ENCODE results near the gene FTO. TPM values are rescaled to one million over a fixed set of nuclear protein-coding genes. Genes with fewer than 3 reads are reported as not detected.

FTO gene
- polyA plus RNA-seq, 3 donors: 16.8 to 51.0 (median 37.7) TPM

DNA sequence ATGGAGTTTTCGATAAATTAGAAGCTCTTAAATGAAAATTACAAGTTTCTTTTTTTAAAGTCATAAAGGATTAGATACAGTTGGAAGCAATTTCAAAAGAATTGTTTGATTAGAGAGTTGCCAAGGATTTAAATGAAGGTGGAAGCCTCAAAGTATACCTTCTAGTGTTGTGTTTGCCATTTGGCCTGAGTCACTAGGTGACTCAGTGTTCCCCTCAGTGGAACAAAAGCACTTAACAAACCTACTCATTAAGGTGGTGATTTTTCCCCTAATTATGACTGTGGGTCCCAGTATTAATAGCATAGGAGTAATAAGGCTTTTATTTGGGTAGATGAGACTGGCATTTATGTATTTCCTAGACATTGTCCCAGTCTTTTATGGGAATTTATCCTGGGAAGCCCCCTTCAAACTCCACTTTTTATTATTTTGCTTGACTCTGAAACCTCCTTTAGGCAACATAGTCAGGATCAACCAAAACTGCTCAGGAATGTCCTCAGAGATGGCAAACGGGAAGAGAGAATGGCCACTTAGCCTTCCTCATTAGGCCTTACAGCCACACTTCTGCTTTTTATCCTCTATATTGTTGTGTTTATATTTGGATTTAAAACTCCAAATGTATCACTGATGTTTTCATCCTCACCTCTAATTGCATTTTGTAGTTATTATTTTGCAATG is 161.0 kb downstream of the FTO start:
- Histone ChIP-seq H3K27me3 (ENCODE audit: control insufficient read depth in 2 of 2, insufficient read depth in 2 of 2, low read length in 2 of 2) (no peaks in the 10 kb centered on the region), H3K9ac (ENCODE audit: insufficient read depth, low read length, poor library complexity, severe bottlenecking) (no peak overlapping the region), H3K79me2 (ENCODE audit: insufficient read depth, low read length) (no peaks in the 10 kb centered on the region), H4K20me1 (ENCODE audit: insufficient read depth, low read length) (no peaks in the 10 kb centered on the region), H3K4me1 (ENCODE audit: control insufficient read depth in 1 of 2, insufficient read depth in 2 of 2, low read length in 2 of 2) (peaks cover 21 to 36% of the 10 kb centered on the region in 2 donors), H3K4me2 (replicated peaks; ENCODE audit: extremely low read depth, low read length, poor library complexity, severe bottlenecking) (peak overlapping the region; percentile 60), H3K4me3 (replicated peaks in 1 of 3; ENCODE audit: low read depth in 2 of 3, low read length in 3 of 3) (peak overlapping the region in 2 of 3 experiments; percentile 13 to 55), H2AFZ (ENCODE audit: insufficient read depth, low read depth, low read length, poor library complexity, severe bottlenecking) (no peak overlapping the region), H3K27ac (ENCODE audit: low read depth in 1 of 2, low read length in 2 of 2) (peak overlapping the region in 1 of 2 donors; percentile 79), H3K36me3 (replicated peaks in 1 of 2; ENCODE audit: control insufficient read depth in 1 of 2, insufficient read depth in 2 of 2, low read length in 2 of 2) (no peaks in the 10 kb centered on the region), H3K9me3 (replicated peaks in 1 of 2; ENCODE audit: control insufficient read depth in 1 of 2, insufficient read depth in 1 of 2, low read length in 2 of 2) (no peaks in the 10 kb centered on the region)
- H3K36me3 Mint-ChIP-seq: peaks cover 20 to 23% of the 10 kb centered on the region in 2 donors
- WGBS (ENCODE audit: insufficient coverage): no CpG with 5 or more reads among the region's 2 CpGs
- peaks cover 34% of the 10 kb centered on the region for H3K4me1 Mint-ChIP-seq
- TF ChIP-seq, protein P1, sequence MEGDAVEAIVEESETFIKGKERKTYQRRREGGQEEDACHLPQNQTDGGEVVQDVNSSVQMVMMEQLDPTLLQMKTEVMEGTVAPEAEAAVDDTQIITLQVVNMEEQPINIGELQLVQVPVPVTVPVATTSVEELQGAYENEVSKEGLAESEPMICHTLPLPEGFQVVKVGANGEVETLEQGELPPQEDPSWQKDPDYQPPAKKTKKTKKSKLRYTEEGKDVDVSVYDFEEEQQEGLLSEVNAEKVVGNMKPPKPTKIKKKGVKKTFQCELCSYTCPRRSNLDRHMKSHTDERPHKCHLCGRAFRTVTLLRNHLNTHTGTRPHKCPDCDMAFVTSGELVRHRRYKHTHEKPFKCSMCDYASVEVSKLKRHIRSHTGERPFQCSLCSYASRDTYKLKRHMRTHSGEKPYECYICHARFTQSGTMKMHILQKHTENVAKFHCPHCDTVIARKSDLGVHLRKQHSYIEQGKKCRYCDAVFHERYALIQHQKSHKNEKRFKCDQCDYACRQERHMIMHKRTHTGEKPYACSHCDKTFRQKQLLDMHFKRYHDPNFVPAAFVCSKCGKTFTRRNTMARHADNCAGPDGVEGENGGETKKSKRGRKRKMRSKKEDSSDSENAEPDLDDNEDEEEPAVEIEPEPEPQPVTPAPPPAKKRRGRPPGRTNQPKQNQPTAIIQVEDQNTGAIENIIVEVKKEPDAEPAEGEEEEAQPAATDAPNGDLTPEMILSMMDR (IDR thresholded peaks at IDR 0.05): no peak
- H3K9me3 Mint-ChIP-seq: peaks cover 0 to 8% (median 3%) of the 10 kb centered on the region in 7 donors
- no peaks in the 10 kb centered on the region for H3K27me3 Mint-ChIP-seq (ENCODE audit: low read depth in 3 of 3)
- intact Hi-C loops (cut with micrococcal nuclease): no loop called here
- H3K4me3 Mint-ChIP-seq: peak overlapping the region in 1 of 2 donors; percentile 82
- H3K27ac Mint-ChIP-seq: peak overlapping the region; percentile 66 to 93 (median 87)
- peak; percentile 21 to 66 (median 59) for DNase-seq

DNA sequence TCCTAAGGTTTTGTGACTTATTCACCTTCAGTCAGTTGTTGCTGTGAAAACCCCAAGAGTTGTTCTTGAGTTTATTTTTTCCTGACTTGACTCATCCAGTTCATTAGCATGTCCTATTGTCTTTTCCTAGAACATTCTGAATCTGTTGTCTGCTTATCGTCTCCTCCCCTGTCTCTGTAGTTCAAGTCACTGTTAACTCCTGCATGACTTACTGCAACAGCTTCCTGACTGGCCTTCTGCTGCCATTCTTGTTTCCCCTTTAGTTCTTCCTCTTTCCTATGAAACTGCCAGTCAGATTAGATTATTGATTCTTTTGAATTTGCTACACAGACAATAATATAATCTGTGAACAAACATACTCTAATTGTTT is 161.5 kb downstream of the FTO start:
- H3K9me3 Mint-ChIP-seq: peaks cover 3 to 11% (median 3%) of the 10 kb centered on the region in 7 donors
- H4K20me1 ChIP-seq (ENCODE audit: insufficient read depth, low read length): no peaks in the 10 kb centered on the region
- DNase-seq: peak; percentile 38 to 67 (median 65)
- H3K27ac ChIP-seq (ENCODE audit: low read depth in 1 of 2, low read length in 2 of 2): peak overlapping the region in 1 of 2 donors; percentile 79
- peaks cover 34% of the 10 kb centered on the region for H3K4me1 Mint-ChIP-seq
- H3K4me3 ChIP-seq (replicated peaks in 1 of 3; ENCODE audit: low read depth in 2 of 3, low read length in 3 of 3): peak overlapping the region in 2 of 3 experiments; percentile 13 to 55
- peaks cover 24% of the 10 kb centered on the region in 2 donors for H3K36me3 Mint-ChIP-seq
- H3K36me3 ChIP-seq (replicated peaks in 1 of 2; ENCODE audit: control insufficient read depth in 1 of 2, insufficient read depth in 2 of 2, low read length in 2 of 2): no peaks in the 10 kb centered on the region
- H3K27me3 ChIP-seq (ENCODE audit: control insufficient read depth in 2 of 2, insufficient read depth in 2 of 2, low read length in 2 of 2): no peaks in the 10 kb centered on the region
- peak overlapping the region; percentile 66 to 93 (median 87) for H3K27ac Mint-ChIP-seq
- no peak overlapping the region for H3K9ac ChIP-seq (ENCODE audit: insufficient read depth, low read length, poor library complexity, severe bottlenecking)
- TF ChIP-seq, protein P1 (IDR thresholded peaks at IDR 0.05): no peak
- no peaks in the 10 kb centered on the region for H3K79me2 ChIP-seq (ENCODE audit: insufficient read depth, low read length)
- H3K27me3 Mint-ChIP-seq (ENCODE audit: low read depth in 3 of 3): no peaks in the 10 kb centered on the region
- intact Hi-C loops (cut with micrococcal nuclease): no loop called here
- H3K9me3 ChIP-seq (replicated peaks in 1 of 2; ENCODE audit: control insufficient read depth in 1 of 2, insufficient read depth in 1 of 2, low read length in 2 of 2): no peaks in the 10 kb centered on the region
- H3K4me2 ChIP-seq (replicated peaks; ENCODE audit: extremely low read depth, low read length, poor library complexity, severe bottlenecking): peak overlapping the region; percentile 60
- peaks cover 21 to 36% of the 10 kb centered on the region in 2 donors for H3K4me1 ChIP-seq (ENCODE audit: control insufficient read depth in 1 of 2, insufficient read depth in 2 of 2, low read length in 2 of 2)
- H3K4me3 Mint-ChIP-seq: peak overlapping the region; percentile 7 to 82
- no peak overlapping the region for H2AFZ ChIP-seq (ENCODE audit: insufficient read depth, low read depth, low read length, poor library complexity, severe bottlenecking)
- WGBS (ENCODE audit: insufficient coverage): no CpG with 5 or more reads among the region's 1 CpG

Data from CD14-positive monocyte (primary cell).